HEK293 (cell line): ENCODE results near the gene CUL9.

Experiments
- CTCF ChIA-PET: fragments of 350-600 bp; formaldehyde crosslinking; extraction: SDS; loops from one replicate; lab custom pipeline; 2021; ENCODE audit warnings: antibody characterized with exemption; lab: Yijun Ruan, JAX
- POLR2A ChIA-PET: fragments of 300-600 bp; formaldehyde crosslinking; extraction: SDS; loops from one replicate; lab custom pipeline; 2020; ENCODE audit warnings: antibody characterized with exemption, inconsistent platforms; lab: Yijun Ruan, JAX
- H3K27ac ChIP-seq: fragments of 200-500 bp; sonication (Bioruptor generic); 2 replicates; pipeline ENCODE4 v1.5.1; 2014; ENCODE audit warnings: low read depth, low read length, control low read depth, inconsistent platforms; ENCODE audit errors: extremely low read depth
- H3K36me3 ChIP-seq, 2 experiments: fragments of 200-500 bp in 1 of 2; sonication (Bioruptor generic) in 1 of 2; 1 replicate in 1 of 2; 2 replicates in 1 of 2; pipeline ENCODE4 v1.5.1; 2014 to 2017; ENCODE audit warnings: inconsistent platforms in 2 of 2, low read length in 2 of 2; ENCODE audit not compliant: control insufficient read depth in 2 of 2, insufficient read depth in 1 of 2
- H3K4me1 ChIP-seq: fragments of 200-500 bp; sonication (Bioruptor generic); 2 replicates; pipeline ENCODE4 v1.5.1; 2014; ENCODE audit warnings: mild to moderate bottlenecking, low read length, inconsistent platforms; ENCODE audit not compliant: control insufficient read depth, insufficient read depth
- H3K4me3 ChIP-seq: 2 replicates; pipeline ENCODE4 v1.5.1; 2011; ENCODE audit warnings: low read depth, mild to moderate bottlenecking, control low read depth, low read length, moderate library complexity
- H3K9me3 ChIP-seq: fragments of 200-500 bp; sonication (Bioruptor generic); 2 replicates; pipeline ENCODE4 v1.5.1; 2014; ENCODE audit warnings: low read depth, low read length, inconsistent platforms; ENCODE audit not compliant: control insufficient read depth, insufficient read depth
- ATF2 ChIP-seq: fragments of 450-650 bp; formaldehyde crosslinking; IDR thresholded peaks from 2 replicates; pipeline ENCODE4 v1.5.1; 2016; ENCODE audit warnings: missing biosample characterization, missing genetic modification characterization, low read depth
- FEZF1 ChIP-seq: fragments of 450-650 bp; formaldehyde crosslinking; IDR thresholded peaks from 2 replicates; pipeline ENCODE4 v1.5.1; 2016; ENCODE audit warnings: missing biosample characterization, missing genetic modification characterization
- GLI4 ChIP-seq: fragments of 450-650 bp; formaldehyde crosslinking; IDR thresholded peaks from 2 replicates; pipeline ENCODE4 v1.5.1; 2016; ENCODE audit warnings: missing biosample characterization, missing genetic modification characterization
- TRIM28 ChIP-seq: IDR thresholded peaks from 2 replicates; pipeline ENCODE4 v1.6.1; 2011; ENCODE audit warnings: low read length, control low read depth, borderline replicate concordance
- ZBTB21 ChIP-seq: fragments of 450-650 bp; formaldehyde crosslinking; IDR thresholded peaks from 2 replicates; pipeline ENCODE4 v1.5.1; 2017; ENCODE audit warnings: missing biosample characterization, missing genetic modification characterization
- ZBTB44 ChIP-seq: fragments of 450-650 bp; IDR thresholded peaks from 2 replicates; pipeline ENCODE4 v1.5.1; 2018; ENCODE audit warnings: missing biosample characterization, mild to moderate bottlenecking, missing genetic modification characterization
- ZFP41 ChIP-seq: fragments of 450-650 bp; formaldehyde crosslinking; IDR thresholded peaks from 2 replicates; pipeline ENCODE4 v1.5.1; 2016; ENCODE audit warnings: missing biosample characterization, missing genetic modification characterization, borderline replicate concordance
- ZNF146 ChIP-seq: fragments of 450-650 bp; formaldehyde crosslinking; IDR thresholded peaks from 2 replicates; pipeline ENCODE4 v1.5.1; 2016; ENCODE audit warnings: missing biosample characterization, missing genetic modification characterization
- ZNF211 ChIP-seq: fragments of 450-650 bp; formaldehyde crosslinking; IDR thresholded peaks from 2 replicates; pipeline ENCODE4 v1.5.1; 2016; ENCODE audit warnings: low read depth, missing biosample characterization, missing genetic modification characterization
- ZNF248 ChIP-seq: fragments of 450-650 bp; formaldehyde crosslinking; IDR thresholded peaks from 2 replicates; pipeline ENCODE4 v1.5.1; 2017; ENCODE audit warnings: missing biosample characterization, missing genetic modification characterization
- ZNF335 ChIP-seq: fragments of 450-650 bp; formaldehyde crosslinking; conservative IDR thresholded peaks from 2 replicates; pipeline ENCODE4 v1.5.1; 2016; ENCODE audit warnings: missing biosample characterization, missing genetic modification characterization
- ZNF398 ChIP-seq: fragments of 450-650 bp; formaldehyde crosslinking; IDR thresholded peaks from 2 replicates; pipeline ENCODE4 v1.5.1; 2017; ENCODE audit warnings: missing biosample characterization, missing genetic modification characterization
- ZNF404 ChIP-seq: fragments of 450-650 bp; formaldehyde crosslinking; IDR thresholded peaks from 2 replicates; pipeline ENCODE4 v1.5.1; 2017; ENCODE audit warnings: missing biosample characterization, missing genetic modification characterization
- ZNF510 ChIP-seq: fragments of 450-650 bp; formaldehyde crosslinking; IDR thresholded peaks from 2 replicates; pipeline ENCODE4 v1.5.1; 2018; ENCODE audit warnings: mild to moderate bottlenecking, missing genetic modification characterization, missing biosample characterization; ENCODE audit not compliant: insufficient replicate concordance
- ZNF529 ChIP-seq: fragments of 450-650 bp; formaldehyde crosslinking; IDR thresholded peaks from 2 replicates; pipeline ENCODE4 v1.5.1; 2017; ENCODE audit warnings: missing genetic modification characterization, missing biosample characterization; ENCODE audit not compliant: insufficient replicate concordance
- ZNF639 ChIP-seq: fragments of 450-650 bp; formaldehyde crosslinking; IDR thresholded peaks from 2 replicates; pipeline ENCODE4 v1.5.1; 2016; ENCODE audit warnings: missing biosample characterization, missing genetic modification characterization
- ZNF645 ChIP-seq: fragments of 450-650 bp; formaldehyde crosslinking; IDR thresholded peaks from 2 replicates; pipeline ENCODE4; 2016; ENCODE audit warnings: missing biosample characterization, missing genetic modification characterization
- ZNF707 ChIP-seq: fragments of 450-650 bp; formaldehyde crosslinking; IDR thresholded peaks from 2 replicates; pipeline ENCODE4 v1.5.1; 2016; ENCODE audit warnings: missing biosample characterization, missing genetic modification characterization
- ZNF785 ChIP-seq: fragments of 450-650 bp; formaldehyde crosslinking; IDR thresholded peaks from 2 replicates; pipeline ENCODE4 v1.5.1; 2016; ENCODE audit warnings: missing biosample characterization, missing genetic modification characterization
- ZNF791 ChIP-seq: fragments of 450-650 bp; formaldehyde crosslinking; IDR thresholded peaks from 2 replicates; pipeline ENCODE4 v1.5.1; 2016; ENCODE audit warnings: missing biosample characterization, missing genetic modification characterization
- ZNF792 ChIP-seq: fragments of 450-650 bp; formaldehyde crosslinking; IDR thresholded peaks from 2 replicates; pipeline ENCODE4 v1.5.1; 2016; ENCODE audit warnings: missing biosample characterization, missing genetic modification characterization
- ZSCAN16 ChIP-seq: fragments of 450-650 bp; formaldehyde crosslinking; IDR thresholded peaks from 2 replicates; pipeline ENCODE4 v1.5.1; 2016; ENCODE audit warnings: missing biosample characterization, missing genetic modification characterization
- TF ChIP-seq, protein P1 (sequence below): fragments of 450-650 bp; formaldehyde crosslinking; IDR thresholded peaks from 2 replicates; pipeline ENCODE4 v1.5.1; 2016; ENCODE audit warnings: missing biosample characterization, missing genetic modification characterization, borderline replicate concordance

Gene CUL9

DNA sequence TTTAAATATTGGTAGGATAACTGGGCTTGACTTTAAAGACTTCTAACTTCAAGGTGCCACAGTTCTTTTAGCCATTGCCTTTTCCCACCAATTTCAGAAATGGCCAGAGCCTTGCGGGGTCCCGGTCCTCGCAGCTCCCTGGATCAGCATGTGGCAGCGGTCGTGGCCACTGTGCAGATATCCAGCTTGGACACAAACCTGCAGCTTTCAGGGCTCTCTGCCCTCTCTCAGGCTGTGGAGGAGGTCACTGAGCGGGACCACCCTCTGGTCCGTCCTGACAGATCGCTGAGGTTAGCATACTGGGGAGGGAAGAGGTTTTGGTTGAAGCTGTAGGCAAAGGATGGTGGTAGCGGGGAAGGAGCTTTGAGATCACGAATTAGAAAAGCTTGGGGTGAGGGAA lies 6.4 kb downstream of the CUL9 start:
- Histone ChIP-seq H3K9me3 (no peaks in the 10 kb centered on the region), H3K27ac (no peak overlapping the region), H3K4me3 (no peak overlapping the region), H3K36me3 (peaks cover 2 to 44% of the 10 kb centered on the region in 2 experiments; a peak in 2 of 3 replicates), H3K4me1 (no peaks in the 10 kb centered on the region)
- TF ChIP-seq GLI4 (no peak), ZNF248 (tag by site-specific recombination) (no peak), ZNF792 (tag by site-specific recombination) (no peak), ZNF529 (tag by site-specific recombination) (no peak), ZNF639 (tag by site-specific recombination) (no peak), TRIM28 (no peak), FEZF1 (tag by site-specific recombination) (no peak), ZNF146 (tag by site-specific recombination) (no peak), ZNF510 (tag by site-specific recombination) (no peak), ZNF404 (tag by site-specific recombination) (no peak), ZNF707 (no peak), ZNF785 (tag by site-specific recombination) (no peak), ZNF211 (tag by site-specific recombination) (no peak)
- TF ChIP-seq, protein P1, sequence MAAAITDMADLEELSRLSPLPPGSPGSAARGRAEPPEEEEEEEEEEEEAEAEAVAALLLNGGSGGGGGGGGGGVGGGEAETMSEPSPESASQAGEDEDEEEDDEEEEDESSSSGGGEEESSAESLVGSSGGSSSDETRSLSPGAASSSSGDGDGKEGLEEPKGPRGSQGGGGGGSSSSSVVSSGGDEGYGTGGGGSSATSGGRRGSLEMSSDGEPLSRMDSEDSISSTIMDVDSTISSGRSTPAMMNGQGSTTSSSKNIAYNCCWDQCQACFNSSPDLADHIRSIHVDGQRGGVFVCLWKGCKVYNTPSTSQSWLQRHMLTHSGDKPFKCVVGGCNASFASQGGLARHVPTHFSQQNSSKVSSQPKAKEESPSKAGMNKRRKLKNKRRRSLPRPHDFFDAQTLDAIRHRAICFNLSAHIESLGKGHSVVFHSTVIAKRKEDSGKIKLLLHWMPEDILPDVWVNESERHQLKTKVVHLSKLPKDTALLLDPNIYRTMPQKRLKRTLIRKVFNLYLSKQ (tag by site-specific recombination): no peak
- CTCF ChIA-PET: interaction anchor here (1.2 to 1.6 kb wide), 2 partner anchors 41 to 147 kb away, joined by 4 read pairs; partner anchors contain the start of gene DNPH1
- POLR2A ChIA-PET: no interaction called here

GRCh38 chr6:43189776-43190304 lies 7.8 kb downstream of the CUL9 start:
- Histone ChIP-seq H3K4me1 (no peaks in the 10 kb centered on the region), H3K4me3 (no peak overlapping the region), H3K27ac (no peak overlapping the region), H3K36me3 (peaks cover 8 to 37% of the 10 kb centered on the region in 2 experiments; a peak in 2 of 3 replicates), H3K9me3 (no peaks in the 10 kb centered on the region)
- TF ChIP-seq ZBTB44 (tag by site-specific recombination): peak; percentile 71
- peak; percentile 20; the same call in 1 of the 2 replicates for TF ChIP-seq ZNF335 (tag by site-specific recombination)
- TF ChIP-seq ZFP41 (tag by site-specific recombination): no peak
- ChIA-PET CTCF (interaction anchor here (1.2 to 1.3 kb wide), 2 partner anchors 9 to 15 kb away, joined by 3 read pairs; no protein-coding TSS in a partner anchor), POLR2A (interaction anchor here (0.7 kb wide), 1 partner anchor 17 kb away, joined by 3 read pairs; no protein-coding TSS in a partner anchor)

DNA sequence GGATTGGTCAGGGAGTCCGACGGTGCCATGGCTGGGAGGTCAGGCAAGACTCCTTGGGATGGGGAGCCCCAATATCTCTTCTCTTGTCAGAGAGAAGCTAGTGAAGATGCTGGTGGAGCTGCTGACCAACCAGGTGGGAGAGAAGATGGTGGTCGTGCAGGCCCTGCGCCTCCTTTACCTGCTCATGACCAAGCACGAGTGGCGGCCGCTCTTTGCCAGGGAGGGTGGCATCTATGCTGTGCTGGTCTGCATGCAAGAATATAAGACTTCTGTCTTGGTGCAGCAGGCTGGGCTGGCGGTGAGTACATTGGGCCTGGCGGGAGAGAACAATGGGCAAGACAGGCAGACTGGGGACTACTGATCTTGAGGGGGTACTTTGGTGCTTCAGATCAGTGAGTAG lies 10.9 kb downstream of the CUL9 start:
- no peaks in the 10 kb centered on the region for H3K4me1 ChIP-seq
- ChIA-PET CTCF (interaction anchor here (2.2 kb wide), 1 partner anchor 37 kb away, joined by 9 read pairs; the partner anchor contains the start of gene DNPH1), POLR2A (interaction anchor here (0.6 kb wide), 1 partner anchor 165 kb away, joined by 5 read pairs; no protein-coding TSS in a partner anchor)
- no peak overlapping the region for H3K4me3 ChIP-seq
- H3K36me3 ChIP-seq: peaks cover 10 to 27% of the 10 kb centered on the region in 2 experiments; a peak in 2 of 3 replicates
- no peaks in the 10 kb centered on the region for H3K9me3 ChIP-seq
- H3K27ac ChIP-seq: no peak overlapping the region
- TF ChIP-seq ZNF398 (no peak), ZNF791 (tag by site-specific recombination) (no peak), ZNF645 (tag by site-specific recombination) (no peak), ZSCAN16 (tag by site-specific recombination) (no peak), ZBTB21 (tag by site-specific recombination) (no peak), ATF2 (tag by site-specific recombination) (no peak)
